HG02759 (cell line): ENCODE measurements around the gene VKORC1.
"Not testable (repeated sequence)": the region's sequence is repeated elsewhere in the genome, so short reads cannot be mapped to it uniquely, and the experiment has no call there.

Experiments
- ATAC-seq: cut with Tn5 transposase; IDR thresholded peaks from one replicate; pipeline ENCODE4 v1.9.1; 2021; ENCODE audit warnings: mild to moderate bottlenecking, moderate library complexity; ENCODE audit not compliant: unreplicated experiment

The VKORC1 gene

GRCh38 chr16:31107465-31107867 is 12.9 kb upstream of the VKORC1 start:
- ATAC-seq, result peak; percentile 37

GRCh38 chr16:31106509-31107464 is 12.2 kb upstream of the VKORC1 start:
- no peak for ATAC-seq

GRCh38 chr16:31105677-31106213 is 11.1 kb upstream of the VKORC1 start:
- ATAC-seq, result peak; percentile 43

GRCh38 chr16:31100876-31101641 is 6.5 kb upstream of the VKORC1 start:
- not testable (repeated sequence) for ATAC-seq

DNA sequence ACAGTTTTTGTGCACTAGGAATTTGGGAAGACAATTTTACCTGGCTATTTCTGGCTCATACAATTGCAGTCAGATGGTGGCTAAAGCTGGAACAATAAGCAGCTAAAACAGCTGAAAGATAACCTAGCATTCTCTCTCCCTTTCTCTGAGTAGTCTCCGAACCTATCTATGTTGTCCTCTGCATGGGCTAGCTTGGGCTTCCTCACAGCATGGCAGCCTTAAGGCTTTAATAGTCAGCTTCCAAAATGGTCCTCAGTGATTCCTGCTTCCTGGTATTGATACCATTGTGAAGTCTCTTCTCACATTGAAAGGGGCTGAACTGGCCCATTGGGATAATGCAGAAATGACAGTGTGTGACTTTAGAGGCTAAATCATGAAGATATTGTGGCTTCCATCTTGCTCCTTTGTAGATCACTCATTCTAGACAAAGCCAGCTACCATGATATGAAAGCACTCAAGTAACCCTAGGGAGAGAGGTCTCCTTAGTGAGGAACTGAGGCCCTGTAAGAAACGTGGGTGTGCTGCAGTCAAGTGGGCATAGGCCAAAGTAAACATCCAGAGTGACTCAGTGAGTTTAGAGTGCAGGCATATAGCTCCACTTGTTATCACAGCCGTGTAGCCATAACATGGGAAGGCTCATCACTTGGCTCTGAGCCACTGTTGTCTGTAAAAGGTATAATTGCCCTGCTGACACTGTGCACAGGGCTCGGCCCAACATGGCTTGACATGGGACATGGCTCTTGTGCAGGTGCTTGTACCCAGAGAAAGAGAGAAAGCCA is 5.5 kb upstream of the VKORC1 start:
- no peak for ATAC-seq

DNA sequence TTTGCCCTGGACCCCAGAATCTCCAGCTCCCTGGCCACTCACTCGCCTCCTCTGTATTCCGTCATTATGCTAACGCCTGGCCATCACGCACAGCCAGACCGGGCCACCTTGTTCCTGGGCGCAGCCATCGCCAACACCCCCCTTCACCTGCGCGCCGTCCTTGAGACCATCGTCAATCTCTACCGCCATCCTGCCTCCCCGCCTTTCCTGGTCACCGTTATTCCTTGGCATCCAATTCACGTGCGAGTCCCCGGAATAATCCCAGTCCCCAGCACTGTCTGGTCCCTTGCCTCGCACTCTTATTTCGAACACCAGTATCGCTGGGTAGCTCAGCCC is 541 bp downstream of the VKORC1 start:
- no peak for ATAC-seq

DNA sequence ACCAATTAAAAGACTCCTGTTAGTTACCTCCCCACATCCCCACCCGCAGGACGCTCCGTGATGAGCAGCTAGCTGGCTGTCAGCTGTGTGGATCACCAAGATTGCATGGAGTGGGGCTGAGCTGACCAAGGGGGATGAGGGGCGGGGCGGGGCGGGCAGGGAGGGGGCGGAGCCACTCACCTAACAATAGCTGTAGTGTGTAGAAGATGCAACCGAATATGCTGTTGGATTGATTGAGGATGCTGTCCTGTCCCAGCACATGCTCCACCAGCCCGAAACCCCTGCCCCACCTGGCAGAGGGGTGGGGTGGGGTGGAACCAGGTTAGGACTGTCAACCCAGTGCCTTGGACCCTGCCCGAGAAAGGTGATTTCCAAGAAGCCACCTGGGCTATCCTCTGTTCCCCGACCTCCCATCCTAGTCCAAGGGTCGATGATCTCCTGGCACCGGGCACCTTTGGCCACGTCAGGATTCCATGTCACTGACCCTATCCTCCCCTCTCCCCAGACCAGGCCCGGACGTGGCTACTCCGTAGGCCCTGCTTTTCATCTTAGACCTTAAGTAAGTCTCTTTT is 1.4 kb downstream of the VKORC1 start:
- ATAC-seq, result no peak

DNA sequence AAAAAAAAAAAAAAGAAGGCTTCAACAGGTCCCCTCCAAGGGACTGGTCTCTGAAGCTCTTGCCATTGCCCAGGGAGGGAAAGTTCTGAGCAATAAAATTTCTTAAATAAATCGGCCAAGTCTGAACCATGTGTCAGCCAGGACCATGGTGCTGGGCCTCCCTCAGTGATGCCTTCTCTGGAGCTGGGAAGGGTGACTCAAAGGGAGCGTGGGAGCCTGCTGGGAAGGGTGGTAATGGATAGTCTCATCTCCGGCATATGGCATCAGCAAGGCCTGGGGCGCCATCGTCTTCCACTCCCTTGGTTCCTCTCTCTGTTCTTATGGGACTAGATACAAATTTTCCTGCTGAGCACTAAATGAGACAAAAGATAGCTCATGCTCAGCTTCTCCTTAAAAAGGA is 2.3 kb downstream of the VKORC1 start:
- ATAC-seq, result no peak

- ATAC-seq, result no peak
Measured at GRCh38 chr16:31090540-31090939, 4.1 kb downstream of the VKORC1 start.

DNA sequence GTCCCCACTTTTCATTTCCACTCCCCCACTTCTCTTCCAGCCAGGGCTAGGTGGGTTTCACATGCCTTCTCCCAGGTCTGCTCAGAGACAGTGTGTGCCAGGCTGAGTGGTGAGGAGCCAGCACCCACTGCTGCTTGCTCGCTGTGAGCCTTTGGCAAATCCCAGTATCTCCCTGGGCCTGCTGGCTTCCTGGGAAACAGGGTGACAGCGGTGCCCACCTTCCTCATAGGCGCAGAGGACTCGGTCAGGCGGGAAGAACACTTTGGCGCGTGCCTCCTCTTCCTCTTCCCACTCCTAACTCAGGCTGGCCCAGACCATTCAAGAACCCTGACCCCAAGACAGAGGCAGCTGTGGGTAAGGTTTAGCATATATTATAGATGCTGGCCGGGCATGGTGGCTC is 5.4 kb downstream of the VKORC1 start:
- ATAC-seq, result no peak

DNA sequence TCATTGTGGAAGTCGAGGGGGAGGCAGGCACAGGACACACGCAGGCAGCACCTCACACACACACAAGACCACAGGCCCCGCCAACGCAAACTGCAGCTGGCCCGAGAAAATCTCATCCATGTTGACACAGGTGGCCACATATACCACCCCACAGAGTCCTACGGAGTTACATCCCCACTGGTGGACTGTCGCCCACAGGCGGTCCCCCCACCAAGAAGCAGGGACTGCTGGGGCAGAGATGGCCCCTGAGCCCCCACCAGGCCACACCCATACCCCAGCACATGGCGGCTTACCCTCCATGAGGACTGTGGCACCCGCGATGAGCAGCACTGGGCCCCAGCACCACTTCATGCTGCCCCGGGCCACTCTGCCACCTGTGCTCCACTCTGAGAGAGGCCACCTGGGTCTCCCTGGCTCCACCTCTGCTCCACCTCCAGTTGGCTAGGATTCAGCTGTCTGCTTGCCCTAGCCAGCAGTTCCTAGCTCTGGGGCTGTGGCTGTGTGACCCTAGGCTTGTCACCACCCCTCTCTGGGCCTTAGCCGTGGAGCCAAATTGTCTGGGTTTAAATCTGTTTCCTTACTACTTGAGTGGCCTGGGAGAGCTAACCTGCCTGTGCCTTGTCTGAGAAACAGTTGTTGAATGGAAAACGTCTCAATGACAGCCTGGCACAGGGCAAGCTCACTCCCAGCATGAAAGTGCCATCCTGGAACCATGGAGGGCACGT is 6.0 kb downstream of the VKORC1 start, which contains the start of gene PRSS53:
TSS of gene PRSS53 (minus strand) at position 485 of the 725 bp plus-strand sequence. CDS start at position 351, 134 bp downstream.
- no peak for ATAC-seq

GRCh38 chr16:31087971-31088370 is 6.6 kb downstream of the VKORC1 start:
- ATAC-seq, result no peak

- ATAC-seq, result no peak
Measured at GRCh38 chr16:31087481-31087880, 7.1 kb downstream of the VKORC1 start.

GRCh38 chr16:31086629-31086906 is 8.0 kb downstream of the VKORC1 start:
- ATAC-seq, result no peak

GRCh38 chr16:31085873-31086628 is 8.5 kb downstream of the VKORC1 start:
- no peak for ATAC-seq

DNA sequence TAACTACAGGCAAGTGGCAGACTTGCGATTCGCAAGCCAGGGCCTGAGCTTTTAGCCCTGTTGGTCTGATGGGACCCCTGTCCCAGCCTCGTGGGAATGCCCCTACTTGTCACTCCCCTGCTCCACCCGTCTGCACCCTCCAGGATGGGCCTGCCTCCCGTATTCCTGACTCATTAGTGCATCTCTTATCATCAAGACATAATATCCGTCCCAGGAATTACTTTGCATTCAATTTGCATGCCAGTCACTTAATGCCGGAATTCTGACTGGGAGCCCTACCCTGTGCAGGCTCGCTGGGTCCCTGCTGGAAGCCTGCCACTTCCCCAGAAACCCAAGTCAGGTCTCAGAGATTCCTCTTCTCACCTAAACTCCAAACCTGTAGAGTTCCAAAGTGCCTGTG is 9.2 kb downstream of the VKORC1 start:
- ATAC-seq, result no peak

DNA sequence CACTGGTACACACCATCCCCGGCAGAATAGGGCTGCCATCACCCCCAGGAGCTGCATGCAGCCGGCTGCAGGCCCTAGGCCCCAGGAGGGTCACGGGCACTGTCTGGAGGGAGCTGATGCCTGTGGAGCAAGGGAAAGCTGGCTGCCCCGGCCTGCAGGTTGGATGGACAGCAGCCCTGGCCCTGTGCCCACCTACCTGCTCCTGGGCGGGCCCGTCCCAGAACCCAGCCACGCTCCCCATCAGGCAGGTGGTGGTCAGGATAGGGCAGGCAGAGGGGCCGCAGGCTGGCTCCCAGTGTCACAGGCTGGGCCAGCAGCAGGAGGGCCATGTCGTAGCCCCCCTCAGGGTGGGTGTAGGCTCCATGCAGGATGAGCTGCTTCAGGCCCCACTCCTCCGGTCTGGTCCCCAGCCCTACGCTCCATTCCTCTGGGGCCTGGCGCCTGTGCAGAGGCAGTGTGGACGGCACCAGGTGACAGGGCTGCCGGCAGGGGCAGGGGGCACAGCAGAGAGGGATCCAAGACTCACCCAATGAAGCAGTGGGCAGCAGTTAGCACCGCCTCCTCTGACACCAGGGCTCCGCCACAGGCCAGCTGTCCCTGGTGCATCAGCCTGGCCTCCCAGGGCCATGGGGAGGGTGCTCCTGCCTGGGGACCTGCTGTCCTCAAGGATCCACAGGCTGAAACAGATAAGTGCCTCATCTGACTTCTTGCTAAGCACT is 9.9 kb downstream of the VKORC1 start:
- no peak for ATAC-seq

DNA sequence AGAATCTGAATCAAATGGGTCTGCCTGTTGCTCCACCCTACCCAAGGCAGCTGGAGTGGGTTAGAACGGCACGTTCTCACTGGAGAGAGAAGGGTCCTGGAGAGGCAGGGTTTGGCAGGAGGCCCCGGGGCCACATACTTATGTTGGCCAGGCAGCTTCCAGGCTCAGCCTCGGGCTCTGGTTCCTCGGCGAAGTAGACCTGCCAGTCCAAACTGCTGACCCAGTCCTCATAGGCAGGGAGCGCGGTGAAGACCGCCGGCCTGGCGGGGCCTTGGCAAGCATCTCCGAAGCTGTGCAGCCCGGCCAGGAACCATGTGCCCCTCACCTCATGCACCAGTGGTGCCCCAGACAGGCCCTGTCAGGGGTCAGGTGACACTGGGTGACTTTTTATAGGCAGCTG is 10.6 kb downstream of the VKORC1 start:
- ATAC-seq, result no peak

GRCh38 chr16:31083556-31083955 is 11.0 kb downstream of the VKORC1 start:
- no peak for ATAC-seq
